Left lung (tissue), 10 donors: ENCODE results near the gene FYN. TPM values are rescaled to one million over a fixed set of nuclear protein-coding genes. Genes with fewer than 3 reads are reported as not detected.
A peak's percentile ranks its signal among the peaks of the same experiment; 100 is the strongest.

ENCODE experiments used
- ATAC-seq: fragments of 200-7000 bp; cut with Tn5 transposase; one replicate; pipeline ENCODE4 v1.9.1; 2020; ENCODE audit warnings: moderate library complexity
- DNase-seq, 4 donors: peaks; one replicate each; pipeline ENCODE4 v3.0.0-alpha.2; 2013 to 2020
- H3K27ac ChIP-seq, 2 donors: fragments of 200-600 bp; sonication (generic) in 1 of 2; one replicate each; pipeline versions ENCODE4 v1.5.0 to v1.8.0; 2020 to 2021
- H3K27me3 ChIP-seq, 2 donors: fragments of 200-600 bp; sonication (generic) in 1 of 2; one replicate each; pipeline versions ENCODE4 v1.5.0 to v1.8.0; 2020 to 2021
- H3K36me3 ChIP-seq, 2 donors: fragments of 200-600 bp; sonication (generic) in 1 of 2; one replicate each; pipeline versions ENCODE4 v1.5.0 to v1.8.0; 2020 to 2021
- H3K4me1 ChIP-seq, 2 donors: fragments of 200-600 bp; one replicate each; pipeline ENCODE4 v1.8.0; 2021
- H3K4me3 ChIP-seq, 2 donors: fragments of 200-600 bp; sonication (generic) in 1 of 2; one replicate each; pipeline versions ENCODE4 v1.5.0 to v1.8.0; 2020 to 2021; ENCODE audit warnings: mild to moderate bottlenecking in 1 of 2
- H3K9me3 ChIP-seq, 2 donors: fragments of 200-600 bp; sonication (generic) in 1 of 2; one replicate each; pipeline versions ENCODE4 v1.5.0 to v1.8.0; 2020 to 2021
- CTCF ChIP-seq, 2 donors: fragments of 200-600 bp; sonication (generic) in 1 of 2; IDR thresholded peaks; one replicate each; pipeline versions ENCODE4 v1.5.0 to v1.8.0; 2021; ENCODE audit warnings: antibody characterized with exemption in 2 of 2
- intact Hi-C, 2 donors: fragments of 100-400 bp; cut with DNase I; formaldehyde crosslinking; loops; one replicate each; pipeline versions ENCODE4 v1.11.2 to v1.14.2; 2022
- polyA plus RNA-seq, 6 donors: library from polyadenylated mRNA; unstranded; fragments of 120-200 nt; gene quantifications; one replicate each; pipeline ENCODE4 v1.2.1, GENCODE V29; 2013; ENCODE audit not compliant: insufficient read length in 6 of 6
- total RNA-seq, 2 donors: library from RNA; stranded (reverse); fragmentation: NEBNext Ultra II Directional; extraction: Animal tissue kit (Norgen Biotek cat#: 25700); gene quantifications; one replicate each; pipeline ENCODE4 v1.2.1, GENCODE V29; 2021
- donor health status: DM: no; HTN: yes; CAD: no.
- donor health status: DM: no; HTN: no; CAD: no.

FYN gene
- total and polyA plus RNA-seq, 8 donors = 58.8 to 165 (median 144) TPM

GRCh38 chr6:111663692-111664564, 209.3 kb downstream of the FYN start:
- no peak for TF ChIP-seq CTCF (IDR thresholded peaks at IDR 0.05)
- Histone ChIP-seq H3K36me3 (peaks cover 0 to 10% of the 10 kb centered on the region in 2 donors), H3K4me1 (peaks cover 8 to 15% of the 10 kb centered on the region in 2 donors), H3K4me3 (no peak overlapping the region), H3K9me3 (no peaks in the 10 kb centered on the region), H3K27ac (peak overlapping the region; percentile 40 to 51), H3K27me3 (no peaks in the 10 kb centered on the region)
- ATAC-seq = peak; percentile 24
- DNase-seq = peak in 2 of 4 donors; percentile 48 to 72
- intact Hi-C loops = no loop called here

- Histone ChIP-seq H3K27me3 (no peaks in the 10 kb centered on the region), H3K36me3 (peaks cover 0 to 10% of the 10 kb centered on the region in 2 donors), H3K4me1 (peaks cover 8 to 15% of the 10 kb centered on the region in 2 donors), H3K27ac (no peak overlapping the region), H3K9me3 (no peaks in the 10 kb centered on the region), H3K4me3 (no peak overlapping the region)
- intact Hi-C loops = no loop called here
- ATAC-seq = peak; percentile 32
- no peak for TF ChIP-seq CTCF (IDR thresholded peaks at IDR 0.05)
- no peak for DNase-seq
Observed at GRCh38 chr6:111662794-111663593, 210.3 kb downstream of the FYN start.

GRCh38 chr6:111662072-111662793, 211.0 kb downstream of the FYN start:
- no peak for ATAC-seq

GRCh38 chr6:111661541-111662061, 211.7 kb downstream of the FYN start:
- peaks cover 0 to 10% of the 10 kb centered on the region in 2 donors for H3K36me3 ChIP-seq
- peak; percentile 63 for ATAC-seq
- no peak overlapping the region for H3K4me3 ChIP-seq
- no peak for TF ChIP-seq CTCF (IDR thresholded peaks at IDR 0.05)
- peaks cover 3 to 15% of the 10 kb centered on the region in 2 donors for H3K4me1 ChIP-seq
- no peaks in the 10 kb centered on the region for H3K9me3 ChIP-seq
- no peak overlapping the region for H3K27ac ChIP-seq
- no peaks in the 10 kb centered on the region for H3K27me3 ChIP-seq
- peak in 1 of 4 donors; percentile 48 for DNase-seq
- intact Hi-C loops = no loop called here

More at GRCh38 chr6:111662072-111662793, 211.0 kb downstream of the FYN start:
- Histone ChIP-seq H3K36me3 (peaks cover 0 to 10% of the 10 kb centered on the region in 2 donors), H3K27me3 (no peaks in the 10 kb centered on the region), H3K4me1 (peaks cover 6 to 15% of the 10 kb centered on the region in 2 donors), H3K9me3 (no peaks in the 10 kb centered on the region), H3K4me3 (no peak overlapping the region), H3K27ac (no peak overlapping the region)
- DNase-seq = no peak
- intact Hi-C loops = no loop called here
- no peak for TF ChIP-seq CTCF (IDR thresholded peaks at IDR 0.05)
